HEK293 (cell line): ENCODE measurements around the gene ZSWIM6.

Experiments used
- ATF2 ChIP-seq: fragments of 450-650 bp; formaldehyde crosslinking; IDR thresholded peaks from 2 replicates; pipeline ENCODE4 v1.5.1; 2016; ENCODE audit warnings: missing biosample characterization, missing genetic modification characterization, low read depth
- CTCF ChIP-seq: fragments of 450-650 bp; formaldehyde crosslinking; IDR thresholded peaks from 2 replicates; pipeline ENCODE4 v1.5.1; 2016; ENCODE audit warnings: missing biosample characterization, missing genetic modification characterization
- ZFP41 ChIP-seq: fragments of 450-650 bp; formaldehyde crosslinking; IDR thresholded peaks from 2 replicates; pipeline ENCODE4 v1.5.1; 2016; ENCODE audit warnings: missing biosample characterization, missing genetic modification characterization, borderline replicate concordance
- ZFP69B ChIP-seq: fragments of 450-650 bp; formaldehyde crosslinking; IDR thresholded peaks from 2 replicates; pipeline ENCODE4 v1.5.1; 2016; ENCODE audit warnings: missing biosample characterization, missing genetic modification characterization
- ZNF280D ChIP-seq: fragments of 450-650 bp; formaldehyde crosslinking; IDR thresholded peaks from 2 replicates; pipeline ENCODE4 v1.5.1; 2016; ENCODE audit warnings: missing biosample characterization, missing genetic modification characterization
- ZNF449 ChIP-seq: fragments of 450-650 bp; formaldehyde crosslinking; IDR thresholded peaks from 2 replicates; pipeline ENCODE4 v1.5.1; 2017; ENCODE audit warnings: missing biosample characterization, mild to moderate bottlenecking, missing genetic modification characterization, moderate library complexity
- ZNF561 ChIP-seq: fragments of 450-650 bp; IDR thresholded peaks from 2 replicates; pipeline ENCODE4 v1.5.1; 2018; ENCODE audit warnings: missing biosample characterization, missing genetic modification characterization, borderline replicate concordance
- ZNF76 ChIP-seq: fragments of 450-650 bp; formaldehyde crosslinking; IDR thresholded peaks from 2 replicates; pipeline ENCODE4; 2016; ENCODE audit warnings: low read depth, missing biosample characterization, missing genetic modification characterization, borderline replicate concordance

GRCh38 chr5:61410811-61411210 lies 78.8 kb downstream of the ZSWIM6 start:
- no peak for TF ChIP-seq CTCF (tag by site-specific recombination)
- no peak for TF ChIP-seq ZNF449 (tag by site-specific recombination)
- TF ChIP-seq ATF2 (tag by site-specific recombination): no peak
- TF ChIP-seq ZNF76 (tag by site-specific recombination): no peak
- no peak for TF ChIP-seq ZNF280D (tag by site-specific recombination)
- TF ChIP-seq ZFP41 (tag by site-specific recombination): no peak
- TF ChIP-seq ZNF561 (tag by site-specific recombination): no peak
- no peak for TF ChIP-seq ZFP69B (tag by site-specific recombination)
